Epithelial cell of prostate (primary cell): Measurements from ENCODE around the gene GNRH2.
"Not testable (repeated sequence)": the region's sequence is repeated elsewhere in the genome, so short reads cannot be mapped to it uniquely, and the experiment has no call there.

Experiments
- DNase-seq: peaks from one replicate; pipeline ENCODE4 v3.0.0-alpha.2; 2011; ENCODE audit warnings: low read depth, low spot score
- H3K27ac ChIP-seq: fragments of 450-650 bp; 2 replicates; pipeline ENCODE4 v1.5.1; 2017; ENCODE audit warnings: mild to moderate bottlenecking

GNRH2 gene

DNA sequence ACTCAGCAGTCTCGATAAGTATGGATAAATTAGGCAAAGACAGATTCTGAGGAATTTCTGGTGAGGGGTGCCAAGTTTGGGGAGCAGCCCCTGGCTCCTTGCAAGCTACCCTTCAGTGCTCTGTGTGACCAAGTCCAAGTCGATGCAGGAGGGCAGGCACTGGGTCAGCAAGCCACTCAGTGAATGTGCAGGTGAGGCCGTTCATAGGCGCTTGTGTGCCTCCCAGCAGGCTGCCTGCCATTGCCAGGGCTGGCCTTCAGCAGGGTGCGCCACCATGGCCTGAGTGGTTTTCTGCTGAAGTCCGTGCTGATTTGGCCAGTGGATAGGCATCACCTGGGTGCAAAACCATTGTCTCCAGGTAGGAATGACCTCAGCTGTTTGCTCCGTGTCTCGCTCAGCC lies 3.3 kb upstream of the GNRH2 start:
- no peak for DNase-seq
- no peak overlapping the region for H3K27ac ChIP-seq

DNA sequence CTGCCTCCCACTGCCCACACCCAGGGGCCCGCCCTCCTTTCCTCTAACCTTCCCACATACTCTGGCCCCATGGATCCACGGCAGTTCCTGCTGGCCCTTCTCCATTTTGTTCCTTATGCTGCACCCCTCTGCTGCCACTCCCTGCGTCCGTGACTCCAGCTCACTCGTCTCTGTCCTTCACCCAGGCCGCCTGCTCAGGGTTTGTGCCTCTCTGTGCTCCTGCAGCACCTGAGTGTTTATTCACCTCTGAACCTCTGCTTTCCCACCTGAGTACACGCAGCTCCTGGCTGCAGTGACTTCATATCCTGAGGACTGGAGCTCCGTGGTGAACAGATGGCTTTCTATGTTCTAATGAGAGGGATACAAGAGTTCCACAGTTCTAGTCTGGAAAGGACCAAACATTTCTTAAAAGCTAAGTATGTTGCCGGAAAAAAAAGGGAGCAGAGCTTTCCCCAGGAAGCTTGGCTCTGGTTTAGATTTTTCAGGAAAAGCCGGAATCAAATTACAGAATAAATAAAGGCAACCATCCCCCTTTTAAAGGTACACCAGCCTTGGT lies 1.5 kb upstream of the GNRH2 start:
- DNase-seq, result no peak
- H3K27ac ChIP-seq, result no peak overlapping the region

DNA sequence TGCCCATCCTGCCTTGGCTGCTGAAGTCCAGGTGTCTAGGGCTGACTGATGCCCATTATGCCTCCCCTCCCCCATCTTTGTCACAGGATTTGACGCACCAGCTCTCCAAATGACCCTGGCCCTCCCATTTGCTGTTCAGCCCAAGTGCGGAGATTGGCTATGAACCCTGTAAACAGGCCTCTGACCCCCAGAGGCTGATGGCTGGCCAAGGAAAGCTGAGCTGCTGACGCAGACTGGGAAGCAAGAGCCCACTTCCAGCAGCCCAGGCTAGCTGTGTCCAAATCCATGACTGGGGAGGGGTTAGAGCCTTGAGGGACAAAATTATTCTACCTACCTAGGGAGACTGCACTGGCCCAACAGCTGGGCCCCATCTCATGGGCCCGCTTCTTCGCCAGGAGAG lies 797 bp upstream of the GNRH2 start:
- DNase-seq, result no peak
- H3K27ac ChIP-seq, result no peak overlapping the region

DNA sequence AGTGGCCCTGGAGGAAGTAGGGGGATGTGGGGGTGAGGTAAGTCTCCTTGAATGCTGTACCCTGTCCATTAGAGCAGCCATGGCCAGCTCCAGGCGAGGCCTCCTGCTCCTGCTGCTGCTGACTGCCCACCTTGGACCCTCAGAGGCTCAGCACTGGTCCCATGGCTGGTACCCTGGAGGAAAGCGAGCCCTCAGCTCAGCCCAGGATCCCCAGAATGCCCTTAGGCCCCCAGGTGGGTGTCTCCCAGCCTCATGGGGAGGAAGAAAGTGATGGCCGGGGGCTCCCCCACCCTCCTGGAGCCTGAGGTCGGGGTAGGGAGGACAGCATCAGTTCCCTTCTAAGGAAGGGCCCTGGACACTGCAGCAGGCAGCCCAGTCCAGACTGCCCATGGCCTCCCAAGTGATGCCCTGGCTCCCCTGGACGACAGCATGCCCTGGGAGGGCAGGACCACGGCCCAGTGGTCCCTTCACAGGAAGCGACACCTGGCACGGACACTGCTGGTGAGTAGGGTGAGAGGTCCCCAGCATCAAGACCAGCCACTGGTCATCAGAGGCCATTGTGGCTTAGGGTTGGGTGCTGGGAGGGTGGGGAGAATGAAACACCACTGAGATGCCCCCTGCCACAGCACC lies 1.0 kb downstream of the GNRH2 start:
- no peak overlapping the region for H3K27ac ChIP-seq

DNA sequence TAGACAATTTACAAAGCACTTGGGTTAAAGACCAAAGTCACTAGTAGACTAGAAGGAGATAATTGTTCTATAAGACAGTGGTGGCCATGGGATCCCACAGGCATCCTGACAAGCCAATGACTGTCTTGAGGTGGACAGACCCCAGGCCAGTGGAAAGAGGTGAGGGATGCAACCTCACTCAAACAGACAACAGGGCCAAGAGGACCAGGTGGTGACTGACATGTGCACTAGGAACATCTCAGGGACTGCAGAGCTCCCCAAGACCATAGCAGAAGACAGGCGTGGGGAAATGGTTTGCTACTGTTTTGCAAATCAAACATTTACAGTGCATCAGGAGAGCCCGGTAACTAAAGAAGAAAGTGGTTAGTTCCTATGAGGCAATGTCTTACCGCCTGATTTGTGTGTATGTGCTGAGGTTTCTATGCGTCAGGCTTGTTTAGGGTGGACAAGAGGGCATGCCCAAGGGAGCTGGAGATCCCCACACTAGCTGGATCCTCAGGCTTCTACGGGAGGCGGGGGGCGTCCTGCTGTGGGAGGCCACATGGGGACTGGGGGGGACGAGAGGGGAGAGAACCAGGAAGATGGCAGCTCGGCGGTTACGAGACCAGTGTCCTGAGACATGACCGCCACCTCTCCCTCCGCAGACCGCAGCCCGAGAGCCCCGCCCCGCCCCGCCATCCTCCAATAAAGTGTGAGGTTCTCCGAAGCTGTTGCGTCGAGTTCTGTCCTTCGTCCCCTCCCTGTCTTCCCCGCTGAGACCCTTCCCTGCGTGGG lies 1.8 kb downstream of the GNRH2 start:
- H3K27ac ChIP-seq, result peak overlapping the region; percentile 64
- DNase-seq, result no peak

More for the DNA sequence above, 1.0 kb downstream of the GNRH2 start:
- DNase-seq, result no peak

DNA sequence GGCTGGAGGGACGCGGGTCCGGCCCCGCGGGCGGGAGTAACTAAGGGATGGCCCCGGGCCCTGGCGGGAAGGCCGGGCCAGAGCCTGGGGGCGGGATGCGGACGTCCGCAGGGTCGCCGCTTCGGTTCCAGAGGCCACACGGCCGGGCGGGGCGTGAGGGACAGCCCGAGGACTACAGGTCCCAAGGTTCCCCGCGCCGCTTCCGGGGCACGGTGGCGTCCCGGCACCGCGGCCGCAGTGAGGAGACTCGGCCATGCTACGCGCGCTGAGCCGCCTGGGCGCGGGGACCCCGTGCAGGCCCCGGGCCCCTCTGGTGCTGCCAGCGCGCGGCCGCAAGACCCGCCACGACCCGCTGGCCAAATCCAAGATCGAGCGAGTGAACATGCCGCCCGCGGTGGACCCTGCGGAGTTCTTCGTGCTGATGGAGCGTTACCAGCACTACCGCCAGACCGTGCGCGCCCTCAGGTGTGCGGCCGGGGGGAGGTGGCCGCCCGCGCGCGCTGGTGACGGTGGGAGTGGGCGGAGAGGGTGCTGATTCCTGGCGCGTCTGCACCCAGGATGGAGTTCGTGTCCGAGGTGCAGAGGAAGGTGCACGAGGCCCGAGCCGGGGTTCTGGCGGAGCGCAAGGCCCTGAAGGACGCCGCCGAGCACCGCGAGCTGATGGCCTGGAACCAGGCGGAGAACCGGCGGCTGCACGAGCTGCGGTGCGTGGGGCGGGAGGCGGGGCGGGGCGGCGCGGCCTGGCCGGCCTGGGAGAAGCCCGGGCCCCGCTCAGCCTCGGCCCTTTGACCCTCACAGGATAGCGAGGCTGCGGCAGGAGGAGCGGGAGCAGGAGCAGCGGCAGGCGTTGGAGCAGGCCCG lies 2.6 kb downstream of the GNRH2 start, which contains the start of gene MRPS26:
TSS of gene MRPS26 (plus strand) at position 237 of the 861 bp plus-strand sequence. CDS start at position 254, 17 bp downstream.
- DNase-seq, result no peak
- peak within 1 kb of the TSS; percentile 64 for H3K27ac ChIP-seq

DNA sequence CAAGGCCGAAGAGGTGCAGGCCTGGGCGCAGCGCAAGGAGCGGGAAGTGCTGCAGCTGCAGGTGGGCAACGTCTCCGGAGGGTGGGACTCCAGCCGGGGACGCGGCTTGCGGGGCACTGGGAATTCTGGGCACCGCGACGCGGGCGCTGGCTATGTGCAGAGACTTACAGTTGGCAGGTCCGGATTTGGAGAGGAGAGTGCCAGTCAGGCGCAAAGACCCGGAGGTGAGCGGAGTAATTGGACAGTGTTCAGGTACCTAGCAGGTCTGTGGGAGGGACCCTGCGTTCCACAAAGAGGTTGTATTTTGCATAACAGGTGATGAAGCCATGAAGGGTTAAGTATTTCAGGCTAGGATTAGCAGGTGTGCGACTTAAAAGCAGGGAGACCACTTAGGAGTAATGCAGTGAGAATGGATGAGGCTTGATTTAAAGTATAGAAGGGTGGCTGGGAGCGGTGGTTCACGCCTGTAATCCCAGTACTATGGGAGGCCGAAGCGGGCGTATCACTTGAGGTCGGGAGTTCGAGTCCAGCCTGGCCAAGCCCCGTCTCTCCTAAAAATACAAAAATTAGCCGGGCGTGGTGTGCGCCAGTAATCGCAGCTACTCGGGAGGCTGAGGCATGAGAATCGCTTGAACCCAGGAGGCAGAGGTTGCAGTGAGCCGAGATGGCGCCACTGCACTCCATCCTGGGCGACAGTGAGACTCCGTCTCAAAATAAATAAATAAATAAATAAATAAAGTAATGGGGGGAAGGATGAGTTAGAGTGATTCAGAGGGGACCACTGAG lies 3.4 kb downstream of the GNRH2 start:
- no peak for DNase-seq
- H3K27ac ChIP-seq, result peak overlapping the region; percentile 64

DNA sequence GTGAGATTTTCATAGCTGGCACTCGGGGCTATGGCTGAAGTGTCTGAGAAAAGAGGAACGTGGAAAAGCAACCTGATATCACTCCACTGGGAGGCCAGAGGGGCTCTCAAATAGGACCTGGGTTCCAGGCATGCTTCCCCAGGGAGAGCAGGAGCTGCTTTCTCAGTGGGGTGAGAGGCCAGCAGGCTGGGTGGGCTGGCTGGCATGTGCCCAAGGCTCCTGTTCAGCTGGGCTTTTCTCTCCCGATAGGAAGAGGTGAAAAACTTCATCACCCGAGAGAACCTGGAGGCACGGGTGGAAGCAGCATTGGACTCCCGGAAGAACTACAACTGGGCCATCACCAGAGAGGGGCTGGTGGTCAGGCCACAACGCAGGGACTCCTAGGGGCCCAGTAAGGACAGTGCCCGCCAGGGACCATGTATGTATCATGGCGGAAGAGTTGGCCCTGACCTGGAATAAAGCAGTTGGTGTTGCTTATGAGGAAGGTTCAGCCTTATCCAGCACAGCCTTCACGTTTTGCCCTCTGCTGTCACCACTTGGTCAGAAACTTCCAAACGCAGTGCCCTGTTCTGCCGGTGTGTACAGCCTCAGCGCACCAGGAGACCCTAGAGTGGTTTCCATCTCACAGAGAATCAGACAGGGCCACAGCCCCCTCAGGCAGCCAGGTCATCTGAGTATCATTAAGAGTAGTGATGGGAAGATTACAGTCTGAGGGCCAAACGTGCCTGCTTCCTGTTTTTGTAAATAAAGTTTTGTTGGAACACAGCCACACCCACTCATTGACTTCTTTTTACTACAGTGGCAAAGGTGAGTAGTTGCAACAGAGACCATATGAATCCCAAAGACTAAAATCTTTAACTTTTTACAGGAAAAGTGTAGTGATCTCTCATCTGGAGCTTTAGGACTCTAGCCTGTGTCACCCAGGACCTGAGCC lies 4.3 kb downstream of the GNRH2 start:
- DNase-seq, result no peak
- H3K27ac ChIP-seq, result no peak overlapping the region

DNA sequence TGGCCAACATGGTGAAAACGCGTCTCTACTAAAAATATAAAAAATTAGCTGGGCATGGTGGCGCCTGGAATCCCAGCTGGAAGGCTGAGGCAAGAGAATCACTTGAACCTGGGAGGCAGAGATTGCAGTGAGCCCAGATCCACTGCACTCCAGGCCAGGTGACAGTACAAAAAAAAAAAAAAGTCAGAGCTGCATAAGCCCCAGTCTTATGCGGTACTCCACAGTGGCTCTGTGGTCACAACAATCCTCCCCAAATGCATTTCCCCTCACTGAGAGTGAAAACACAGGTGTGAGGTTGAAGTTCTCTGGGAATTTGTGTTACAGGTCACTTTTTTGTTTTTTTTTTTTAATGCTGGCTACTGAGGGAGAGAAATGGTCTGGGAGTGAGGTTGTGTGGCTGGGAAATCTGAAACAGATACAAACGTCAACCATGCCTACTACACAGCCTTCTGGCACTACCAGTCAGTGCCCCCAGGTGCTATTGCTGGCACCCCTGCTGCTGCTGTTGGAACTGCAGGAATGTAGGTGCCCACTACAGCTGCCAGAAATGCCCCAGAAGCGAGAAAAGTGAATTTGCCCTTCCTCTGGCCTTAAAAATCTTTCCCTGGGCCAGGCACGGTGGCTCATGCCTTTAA lies 8.1 kb downstream of the GNRH2 start:
- no peak overlapping the region for H3K27ac ChIP-seq
- no peak for DNase-seq

DNA sequence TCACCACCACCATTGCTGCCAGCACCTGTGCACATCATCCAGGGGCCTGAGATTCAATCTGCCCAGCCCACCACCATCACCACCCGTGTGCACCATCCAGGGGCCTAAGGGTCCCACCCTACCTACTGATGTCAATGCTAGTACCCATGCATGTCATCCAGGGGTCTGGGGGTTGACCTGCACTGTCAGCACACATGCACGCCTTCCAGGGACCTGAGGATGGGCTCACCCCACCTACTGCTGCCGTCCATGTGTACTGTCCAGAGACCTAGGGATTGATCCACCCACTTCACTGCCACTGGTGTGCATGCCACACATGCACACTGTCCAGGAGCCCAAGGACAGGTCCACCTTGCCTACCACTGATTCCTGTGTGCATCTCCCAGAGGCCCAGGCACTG lies 16.1 kb downstream of the GNRH2 start:
- no peak for DNase-seq
- no peak overlapping the region for H3K27ac ChIP-seq

DNA sequence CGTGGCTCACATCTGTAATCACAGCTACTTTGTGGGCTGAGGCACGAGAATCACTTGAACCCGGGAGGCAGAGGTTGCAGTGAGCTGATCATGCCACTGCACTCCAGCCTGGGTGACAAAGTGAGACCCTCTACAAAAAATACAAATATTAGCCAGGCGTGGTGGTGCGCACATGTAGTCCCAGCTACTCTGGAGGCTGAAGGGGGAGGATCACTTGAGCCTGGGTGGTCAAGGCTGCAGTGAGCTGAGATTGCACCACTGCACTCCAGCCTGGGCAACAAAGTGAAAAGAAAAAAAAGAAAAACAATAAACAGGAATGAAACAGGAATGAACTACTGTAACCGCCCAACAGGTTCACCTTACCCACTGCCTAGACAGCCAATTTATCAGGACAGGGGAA lies 20.7 kb downstream of the GNRH2 start:
- not testable (repeated sequence) for H3K27ac ChIP-seq, DNase-seq

DNA sequence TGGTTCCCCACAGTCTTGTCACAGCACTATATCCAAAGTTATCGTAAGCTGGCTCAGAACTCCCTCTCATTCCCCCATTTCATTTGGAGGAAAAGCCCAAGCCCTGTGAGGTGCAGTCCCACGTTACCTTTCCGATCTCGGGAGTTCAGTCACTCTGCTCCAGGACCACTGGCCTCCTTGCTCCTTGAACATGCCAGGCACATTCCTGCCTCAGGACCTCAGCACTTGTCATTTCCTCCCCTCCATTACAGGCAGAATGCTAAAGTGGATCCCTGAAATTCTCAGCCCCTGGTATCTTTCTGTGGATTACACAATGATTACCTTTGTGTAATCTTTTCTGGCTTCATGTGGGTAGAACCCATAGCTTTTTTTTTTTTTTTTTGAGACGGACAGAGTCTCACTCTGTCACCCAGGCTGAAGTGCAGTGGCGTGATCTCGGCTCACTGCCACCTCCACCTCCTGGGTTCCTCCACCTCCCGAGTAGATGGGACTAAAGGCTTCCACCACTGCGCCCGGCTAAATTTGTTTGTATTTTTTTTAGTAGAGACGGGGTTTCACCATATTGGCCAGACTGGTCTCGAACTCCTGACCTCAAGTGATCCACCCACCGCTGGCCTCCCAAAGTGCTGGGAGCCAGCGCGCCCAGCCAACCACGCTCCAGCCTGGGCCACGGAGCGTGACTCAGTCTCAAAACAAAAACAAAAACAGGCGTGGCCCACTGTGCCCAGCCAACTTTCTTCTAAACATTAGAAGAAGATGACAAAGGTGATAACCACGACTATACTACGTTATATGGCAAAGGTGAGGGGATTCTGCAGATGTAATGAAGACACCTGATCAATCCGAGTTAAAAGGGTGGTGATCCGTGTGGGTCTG lies 24.0 kb downstream of the GNRH2 start:
- no peak overlapping the region for H3K27ac ChIP-seq
- no peak for DNase-seq

DNA sequence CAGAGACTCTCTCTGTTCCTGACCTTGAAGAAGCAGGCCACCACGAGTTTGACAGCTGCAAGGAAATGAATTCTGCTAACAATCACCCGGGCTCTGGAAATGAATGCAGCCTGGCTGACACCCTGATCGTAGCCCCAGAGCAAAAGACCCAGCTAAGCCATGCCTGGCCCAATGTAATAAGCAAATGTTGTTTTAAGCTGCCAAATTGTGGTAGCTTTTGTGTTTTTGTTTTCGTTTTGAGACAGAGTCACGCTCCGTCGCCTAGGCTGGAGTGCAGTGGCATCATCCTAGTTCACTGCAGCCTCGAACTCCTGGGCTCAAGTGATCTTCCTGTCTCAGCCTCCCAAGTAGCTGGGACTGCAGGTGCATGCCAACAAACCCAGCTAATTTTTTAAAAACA lies 24.7 kb downstream of the GNRH2 start:
- no peak overlapping the region for H3K27ac ChIP-seq
- DNase-seq, result no peak

DNA sequence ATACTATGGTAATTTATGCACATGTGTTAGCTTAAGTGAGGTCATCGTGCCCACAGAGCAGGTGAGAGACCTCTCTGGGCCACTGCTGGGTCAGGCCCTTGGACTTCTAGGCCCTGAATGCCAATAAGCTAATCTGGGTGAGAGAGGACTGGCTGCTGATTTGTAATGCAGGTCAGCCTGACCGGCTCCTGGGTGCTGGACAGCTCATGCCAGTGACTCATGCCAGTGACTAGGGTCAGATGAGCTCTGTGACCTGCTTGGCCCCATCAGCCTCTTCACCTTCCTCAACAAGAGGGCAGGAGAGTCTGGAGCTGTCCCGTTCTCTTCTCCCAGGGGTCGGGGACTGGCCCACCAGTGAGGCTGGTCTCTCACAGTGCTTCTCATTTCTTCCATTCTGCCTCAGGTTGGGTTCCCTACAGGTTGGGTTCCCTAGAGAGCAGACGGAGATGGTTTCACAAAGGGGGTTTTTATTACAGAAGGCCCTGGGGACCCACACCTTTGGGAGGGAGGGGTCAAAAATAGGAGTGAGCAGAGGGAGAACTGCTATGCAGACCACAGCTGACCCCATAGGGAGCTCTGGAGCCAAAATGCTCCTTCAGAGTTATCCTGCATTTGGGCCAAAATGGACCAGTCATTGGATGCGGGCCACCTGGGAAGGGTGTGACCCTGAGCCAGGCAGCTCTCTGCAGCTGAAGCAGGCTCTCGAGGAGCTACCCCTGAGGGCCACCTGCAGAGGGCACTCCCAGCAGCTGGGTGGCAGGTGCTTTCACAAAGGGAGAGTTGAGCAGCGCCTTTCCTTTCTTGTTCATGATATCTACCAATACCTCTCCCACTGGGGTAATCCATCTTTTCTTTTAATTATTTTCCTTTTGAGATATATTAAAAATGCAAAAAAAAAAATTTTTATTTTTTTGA lies 25.8 kb downstream of the GNRH2 start:
- DNase-seq, result no peak
- H3K27ac ChIP-seq, result no peak overlapping the region

DNA sequence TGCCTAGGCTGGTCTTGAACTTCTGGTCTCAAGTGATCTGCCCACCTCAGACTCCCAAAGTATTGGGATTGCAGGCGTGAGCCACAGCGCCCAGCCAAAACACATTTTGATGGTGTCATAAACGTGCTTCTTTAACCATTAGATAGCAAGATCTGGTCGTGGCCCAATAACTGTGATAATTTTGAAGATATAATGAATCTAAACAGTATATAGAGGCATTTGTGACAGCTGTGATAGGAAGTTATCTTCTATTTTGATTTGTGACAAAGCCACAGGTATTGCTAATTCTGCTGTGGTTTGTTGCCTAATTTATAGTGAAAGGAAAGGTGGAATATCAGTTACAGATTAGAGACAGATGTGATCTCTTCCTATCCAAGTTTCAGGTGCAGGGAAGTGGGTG lies 27.3 kb downstream of the GNRH2 start:
- no peak for DNase-seq
- H3K27ac ChIP-seq, result no peak overlapping the region

DNA sequence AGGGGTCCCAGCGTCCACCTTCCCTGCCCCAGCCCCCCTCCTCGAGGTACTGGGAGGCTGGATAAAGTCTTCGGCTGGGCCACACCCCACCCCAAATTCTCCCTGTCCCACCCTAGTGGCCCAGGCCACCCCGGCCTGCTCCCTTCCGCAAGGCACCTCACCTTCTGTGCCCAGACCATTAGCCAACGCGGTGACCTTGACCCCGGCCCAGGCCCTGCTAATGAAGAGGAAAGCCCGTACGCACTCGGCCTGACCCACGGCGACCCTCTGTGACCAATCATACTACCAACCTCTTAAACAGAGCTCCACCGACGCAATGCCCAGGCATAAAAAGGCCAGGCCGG lies 27.8 kb downstream of the GNRH2 start:
- DNase-seq, result no peak

More for the DNA sequence above, 27.8 kb downstream of the GNRH2 start:
- H3K27ac ChIP-seq, result no peak overlapping the region
